ENCODE data around the gene SPTY2D1. TPM values are rescaled to one million over a fixed set of nuclear protein-coding genes. Genes with fewer than 3 reads are reported as not detected.
"Not testable (repeated sequence)": the region's sequence is repeated elsewhere in the genome, so short reads cannot be mapped to it uniquely, and the experiment has no call there.

Gene SPTY2D1, protein sequence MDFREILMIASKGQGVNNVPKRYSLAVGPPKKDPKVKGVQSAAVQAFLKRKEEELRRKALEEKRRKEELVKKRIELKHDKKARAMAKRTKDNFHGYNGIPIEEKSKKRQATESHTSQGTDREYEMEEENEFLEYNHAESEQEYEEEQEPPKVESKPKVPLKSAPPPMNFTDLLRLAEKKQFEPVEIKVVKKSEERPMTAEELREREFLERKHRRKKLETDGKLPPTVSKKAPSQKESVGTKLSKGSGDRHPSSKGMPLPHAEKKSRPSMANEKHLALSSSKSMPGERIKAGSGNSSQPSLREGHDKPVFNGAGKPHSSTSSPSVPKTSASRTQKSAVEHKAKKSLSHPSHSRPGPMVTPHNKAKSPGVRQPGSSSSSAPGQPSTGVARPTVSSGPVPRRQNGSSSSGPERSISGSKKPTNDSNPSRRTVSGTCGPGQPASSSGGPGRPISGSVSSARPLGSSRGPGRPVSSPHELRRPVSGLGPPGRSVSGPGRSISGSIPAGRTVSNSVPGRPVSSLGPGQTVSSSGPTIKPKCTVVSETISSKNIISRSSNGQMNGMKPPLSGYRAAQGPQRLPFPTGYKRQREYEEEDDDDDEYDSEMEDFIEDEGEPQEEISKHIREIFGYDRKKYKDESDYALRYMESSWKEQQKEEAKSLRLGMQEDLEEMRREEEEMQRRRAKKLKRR
- 10 to 100 TPM; 21.7 to 24.5 (median 22.8) TPM for polyA plus RNA-seq (ENCODE audit: insufficient read length in 3 of 3)
- long read RNA-seq, donor 1, result 0 reads
- long read RNA-seq, donor 2, full-length matches to known transcripts, result 1 of 1 reads
- long read RNA-seq, donor 2, partial matches to known transcripts, result 0 of 1 reads
- long read RNA-seq, donor 2, other reads (novel, unspliced or antisense), result 0 of 1 reads
- long read RNA-seq, donor 3, partial matches to known transcripts, result 7 of 8 reads
- long read RNA-seq, donor 3, other reads (novel, unspliced or antisense), result 0 of 8 reads
- long read RNA-seq, donor 4, full-length matches to known transcripts, result 5 of 5 reads
- long read RNA-seq, donor 4, partial matches to known transcripts, result 0 of 5 reads
- long read RNA-seq, donor 4, other reads (novel, unspliced or antisense), result 0 of 5 reads
- long read RNA-seq, donor 5, partial matches to known transcripts, result 5 of 6 reads
- long read RNA-seq, donor 5, other reads (novel, unspliced or antisense), result 0 of 6 reads
- long read RNA-seq, donor 6, full-length matches to known transcripts, result 3 of 3 reads
- long read RNA-seq, donor 6, partial matches to known transcripts, result 0 of 3 reads
- long read RNA-seq, donor 6, other reads (novel, unspliced or antisense), result 0 of 3 reads
- long read RNA-seq, donor 7, partial matches to known transcripts, result 0 of 1 reads
- long read RNA-seq, donor 7, other reads (novel, unspliced or antisense), result 0 of 1 reads
- long read RNA-seq, donor 8, full-length matches to known transcripts, result 1 of 1 reads
- long read RNA-seq, donor 8, partial matches to known transcripts, result 0 of 1 reads
- long read RNA-seq, donor 8, other reads (novel, unspliced or antisense), result 0 of 1 reads
- long read RNA-seq, donor 9, full-length matches to known transcripts, result 2 of 9 reads
- long read RNA-seq, donor 9, partial matches to known transcripts, result 7 of 9 reads
- long read RNA-seq, donor 9, other reads (novel, unspliced or antisense), result 0 of 9 reads
- long read RNA-seq, donor 10, partial matches to known transcripts, result 7 of 7 reads
- long read RNA-seq, donor 10, other reads (novel, unspliced or antisense), result 0 of 7 reads
- long read RNA-seq, donor 11, full-length matches to known transcripts, result 2 of 2 reads
- long read RNA-seq, donor 11, partial matches to known transcripts, result 0 of 2 reads
- long read RNA-seq, donor 11, other reads (novel, unspliced or antisense), result 0 of 2 reads
- long read RNA-seq, donor 12, full-length matches to known transcripts, result 4 of 10 reads
- long read RNA-seq, donor 12, partial matches to known transcripts, result 6 of 10 reads
- long read RNA-seq, donor 12, other reads (novel, unspliced or antisense), result 0 of 10 reads
- long read RNA-seq, donor 13, result 0 reads
- long read RNA-seq, donor 14, result 0 reads
- long read RNA-seq, donor 15, full-length matches to known transcripts, result 2 of 9 reads
- long read RNA-seq, donor 15, partial matches to known transcripts, result 7 of 9 reads
- long read RNA-seq, donor 15, other reads (novel, unspliced or antisense), result 0 of 9 reads
- long read RNA-seq, donor 16, result 0 reads

DNA sequence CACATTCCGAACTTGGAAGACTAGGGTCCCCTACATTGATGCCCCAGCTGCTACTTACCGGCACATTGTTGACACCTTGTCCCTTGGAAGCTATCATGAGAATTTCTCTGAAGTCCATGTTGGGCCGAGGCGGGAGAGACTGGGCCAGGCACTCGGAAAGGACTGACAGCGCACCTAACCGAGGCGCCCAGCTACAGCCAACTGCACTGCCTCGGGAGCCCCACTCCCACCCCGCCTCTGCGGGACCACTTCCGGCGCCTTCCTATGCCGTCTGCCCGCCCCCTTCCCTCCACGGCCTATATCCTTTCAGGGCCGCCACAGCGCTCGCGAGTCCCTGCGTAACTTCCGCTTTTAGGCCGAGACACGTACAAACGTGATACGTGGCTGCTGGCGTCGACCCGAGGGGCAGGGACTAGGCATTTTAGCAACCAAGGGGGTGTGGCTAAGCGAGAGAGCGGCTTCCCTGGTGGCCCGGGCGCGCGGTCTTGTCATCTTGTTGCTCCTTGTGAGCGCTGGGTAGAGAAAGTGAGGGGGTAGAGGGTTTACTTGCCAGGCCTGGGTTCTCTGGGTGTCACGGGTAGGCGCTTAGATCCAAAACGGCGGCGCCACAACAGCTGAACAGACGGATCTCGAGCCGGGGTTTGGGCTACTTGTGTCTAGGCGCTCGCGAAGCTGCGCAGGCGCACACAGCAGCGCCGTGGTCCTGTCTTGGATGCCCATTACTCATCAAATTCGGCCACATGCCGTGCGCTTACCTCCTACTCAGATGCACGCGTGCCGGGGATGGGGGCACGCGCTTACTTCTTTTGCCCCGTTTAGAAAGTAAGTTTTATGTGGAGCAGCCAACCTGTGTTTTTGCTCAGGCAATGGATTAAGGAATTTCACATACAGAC lies at the start of gene SPTY2D1:
SPTY2D1 (minus strand) TSS at position 203 of the 893 bp plus-strand sequence; CDS start at position 118, 85 bp downstream.
- peak; percentile 99 for DNase-seq

DNA sequence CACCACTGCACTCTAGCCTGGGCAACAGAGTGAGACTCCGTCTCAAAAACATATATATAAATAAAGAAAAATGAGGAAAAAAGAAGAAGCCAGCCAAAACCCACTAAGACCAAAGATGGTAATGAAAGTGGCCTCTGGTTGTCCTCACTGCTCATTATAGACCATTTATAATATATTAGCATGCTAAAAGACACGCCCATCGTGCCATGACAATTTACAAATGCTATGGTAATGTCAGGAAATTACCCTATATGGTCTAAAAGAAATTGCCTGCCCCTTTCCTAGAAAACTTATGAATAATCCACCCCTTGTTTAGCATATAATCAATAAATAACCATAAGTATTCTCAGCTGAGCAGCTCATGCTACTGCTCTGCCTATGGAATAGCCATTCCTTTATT lies 48.3 kb upstream of the SPTY2D1 start:
- no peak for DNase-seq

DNA sequence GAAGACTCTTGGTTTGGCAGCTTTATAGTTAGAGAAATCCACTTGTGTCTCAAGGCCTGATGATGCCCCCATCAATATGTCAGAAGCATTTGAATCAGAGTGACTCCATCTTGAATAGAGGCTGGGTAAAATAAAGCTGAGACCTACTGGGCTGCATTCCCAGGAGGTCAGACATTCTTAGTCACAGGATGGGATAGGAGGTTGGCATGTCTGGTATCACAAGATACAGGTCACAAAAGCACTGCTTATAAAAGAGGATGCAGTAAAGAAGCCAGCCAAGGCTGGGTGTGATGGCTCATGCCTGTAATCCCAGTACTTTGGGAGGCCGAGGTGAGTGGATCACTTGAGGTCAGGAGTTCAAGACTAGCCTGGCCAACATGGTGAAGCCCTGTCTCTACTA lies 47.8 kb upstream of the SPTY2D1 start:
- DNase-seq, result not testable (repeated sequence)

DNA sequence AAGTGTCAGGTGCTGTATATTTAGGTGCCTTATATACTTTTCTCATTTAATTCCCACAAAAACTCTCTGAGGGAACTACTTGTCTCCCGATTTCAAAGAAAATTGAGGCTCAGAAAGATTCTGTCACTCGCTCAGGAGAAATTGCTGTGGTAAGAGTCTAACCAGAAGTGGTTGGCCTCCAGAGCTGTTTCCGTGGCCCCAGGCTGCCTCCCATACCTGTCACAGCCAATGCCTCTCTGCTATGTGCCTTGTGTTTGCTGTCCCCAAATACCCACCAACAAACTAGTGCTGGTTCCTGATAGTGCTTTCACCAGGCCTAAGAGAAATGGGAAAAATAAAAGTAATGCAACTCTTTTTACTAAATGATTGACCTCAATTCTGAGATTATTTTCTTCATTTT lies 43.4 kb upstream of the SPTY2D1 start:
- no peak for DNase-seq

DNA sequence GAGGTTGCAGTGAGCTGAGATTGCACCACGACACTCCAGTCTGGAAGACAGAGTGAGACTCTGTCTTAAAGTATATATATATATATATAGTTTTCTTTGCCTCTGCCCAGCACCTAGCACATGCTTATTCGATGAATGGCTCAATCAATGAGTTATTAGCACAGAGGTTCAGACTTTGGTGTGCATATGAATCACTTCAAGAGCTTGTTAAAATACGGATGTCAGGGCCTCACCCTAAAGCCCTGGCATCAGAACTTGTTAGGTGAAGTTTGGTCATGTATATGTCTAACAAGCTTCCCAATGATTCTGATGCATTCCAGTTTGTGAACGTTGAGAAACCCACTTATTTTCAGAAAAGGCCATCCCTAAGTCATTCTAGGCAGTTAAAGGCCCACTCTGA lies 42.7 kb upstream of the SPTY2D1 start:
- no peak for DNase-seq

DNA sequence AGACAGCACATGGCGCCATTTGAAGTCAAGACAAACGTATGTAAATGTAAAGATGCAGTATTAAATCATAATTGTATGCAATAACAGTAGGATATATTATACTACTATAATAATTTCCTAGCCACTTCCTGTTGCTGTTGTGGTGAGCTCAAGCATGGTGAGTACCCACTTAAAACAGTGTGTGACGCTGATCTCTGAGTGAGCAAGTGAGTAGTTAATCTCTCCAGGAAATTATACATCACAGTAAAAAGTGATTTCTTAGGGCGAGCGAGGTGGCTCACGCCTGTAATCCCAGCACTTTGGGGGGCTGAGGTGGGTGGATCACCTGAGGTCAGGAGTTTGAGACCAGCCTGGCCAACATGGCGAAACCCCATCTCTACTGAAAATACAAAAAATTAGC lies 38.1 kb upstream of the SPTY2D1 start:
- DNase-seq, result not testable (repeated sequence)

DNA sequence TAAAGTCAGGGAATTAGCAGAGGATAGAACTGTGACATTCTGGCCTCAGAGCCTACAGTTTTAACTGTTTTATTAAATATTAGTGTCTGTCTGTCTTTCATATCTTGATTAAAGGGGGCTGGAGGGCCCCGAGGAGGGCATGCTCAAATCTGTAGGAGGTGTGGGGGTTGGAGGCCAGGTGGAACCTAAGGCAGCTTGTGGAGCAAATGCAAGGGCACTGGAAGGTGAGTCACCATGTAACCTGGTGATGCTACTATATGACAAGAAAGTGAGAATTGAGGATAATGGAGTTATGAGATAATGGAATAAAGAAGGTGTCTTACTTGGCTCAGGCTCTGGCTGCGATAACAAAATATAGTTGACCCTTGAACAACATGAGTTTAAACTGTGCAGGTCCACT lies 37.1 kb upstream of the SPTY2D1 start:
- DNase-seq, result no peak

DNA sequence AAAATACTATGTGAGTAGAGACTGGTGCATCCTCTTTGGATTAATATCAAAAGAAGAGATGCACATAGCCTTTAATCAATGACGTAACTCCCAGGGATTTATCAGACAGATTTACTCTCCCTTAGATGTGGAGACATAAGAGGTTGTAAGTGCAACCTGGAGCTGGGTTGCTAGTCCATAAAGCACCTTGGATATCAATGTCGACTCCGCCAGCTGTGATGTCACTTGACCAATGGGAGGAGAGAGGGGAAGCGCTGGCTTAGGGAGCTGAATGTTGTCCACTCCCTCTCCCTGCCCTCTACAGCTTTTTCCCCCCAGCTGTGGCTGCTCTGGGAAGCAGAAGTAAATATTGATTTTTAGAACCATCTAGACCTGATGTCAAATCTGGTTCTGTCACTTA lies 35.6 kb upstream of the SPTY2D1 start:
- DNase-seq, result no peak

DNA sequence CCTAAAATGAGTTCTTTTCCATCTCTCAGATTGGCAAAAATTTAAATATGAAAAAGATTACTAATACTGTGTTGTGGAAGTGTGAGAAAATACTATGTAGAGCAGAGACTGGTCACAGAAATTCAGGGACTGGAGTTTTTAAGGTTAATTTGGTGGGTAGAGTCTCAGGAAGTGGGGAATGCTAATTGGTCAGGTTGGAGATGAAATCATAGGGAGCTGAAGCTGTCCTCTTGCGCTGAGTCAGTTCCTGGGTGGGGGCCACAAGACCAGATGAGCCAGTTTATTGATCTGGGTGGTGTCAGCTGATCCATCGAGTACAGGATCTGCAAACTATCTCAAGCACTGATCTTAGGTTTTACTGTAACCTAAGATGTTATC lies 35.1 kb upstream of the SPTY2D1 start:
- DNase-seq, result no peak

DNA sequence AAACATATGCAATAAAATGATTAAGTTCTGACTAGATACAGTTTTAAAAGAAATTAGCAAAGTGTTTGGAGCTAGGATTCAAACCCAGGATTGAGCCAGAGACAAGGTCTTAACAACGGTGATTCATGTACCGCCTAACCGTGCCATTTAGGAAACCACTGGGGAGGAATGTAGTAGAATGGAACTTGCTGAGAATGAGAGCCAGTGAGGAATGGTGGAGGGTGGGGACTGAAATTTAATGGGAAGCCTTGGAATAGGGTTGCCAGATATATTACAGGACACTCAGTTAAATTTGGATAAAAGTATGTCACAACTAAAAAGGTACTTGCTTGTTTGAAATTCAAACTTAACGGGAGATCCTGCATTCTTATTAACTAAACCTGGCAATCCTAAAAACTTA lies 34.0 kb upstream of the SPTY2D1 start:
- no peak for DNase-seq

DNA sequence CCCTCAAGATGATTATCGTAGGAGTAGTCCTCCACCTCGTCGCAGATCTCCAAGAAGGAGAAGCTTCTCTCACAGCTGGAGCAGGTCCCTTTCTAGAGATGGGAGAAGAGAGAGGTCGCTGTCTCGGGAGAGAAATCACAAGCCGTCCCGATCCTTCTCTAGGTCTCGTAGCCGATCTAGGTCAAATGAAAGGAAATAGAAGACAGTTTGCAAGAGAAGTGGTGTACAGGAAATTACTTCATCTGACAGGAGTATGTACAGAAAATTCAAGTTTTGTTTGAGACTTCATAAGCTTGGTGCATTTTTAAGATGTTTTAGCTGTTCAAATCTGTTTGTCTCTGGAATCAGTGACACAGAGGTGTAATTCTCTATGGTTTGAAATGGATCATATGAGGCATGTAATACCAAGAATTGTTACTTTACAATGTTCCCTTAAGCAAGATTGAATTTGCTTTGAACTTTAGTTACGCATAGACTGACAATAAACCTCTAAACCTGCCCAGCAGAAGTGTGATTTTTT lies 31.3 kb upstream of the SPTY2D1 start:
- not testable (repeated sequence) for DNase-seq

DNA sequence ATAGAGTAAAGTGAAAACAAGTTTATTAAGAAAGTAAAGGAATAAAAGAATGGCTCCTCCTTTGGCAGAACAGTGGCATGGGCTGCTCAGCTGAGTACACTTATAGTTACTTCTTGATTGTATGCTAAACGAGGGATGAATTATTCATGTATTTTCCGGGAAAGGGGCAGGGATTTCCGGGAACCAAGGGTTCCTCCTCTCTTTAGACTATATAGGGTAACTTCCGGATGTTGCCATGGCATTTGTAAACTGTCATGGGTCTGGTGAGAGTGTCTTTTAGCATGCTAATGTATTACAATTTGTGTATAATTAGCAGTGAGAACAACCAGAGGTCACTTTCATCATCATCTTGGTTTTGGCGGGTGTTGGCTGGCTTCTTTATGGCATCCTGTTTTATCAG lies 23.5 kb upstream of the SPTY2D1 start:
- DNase-seq, result no peak

DNA sequence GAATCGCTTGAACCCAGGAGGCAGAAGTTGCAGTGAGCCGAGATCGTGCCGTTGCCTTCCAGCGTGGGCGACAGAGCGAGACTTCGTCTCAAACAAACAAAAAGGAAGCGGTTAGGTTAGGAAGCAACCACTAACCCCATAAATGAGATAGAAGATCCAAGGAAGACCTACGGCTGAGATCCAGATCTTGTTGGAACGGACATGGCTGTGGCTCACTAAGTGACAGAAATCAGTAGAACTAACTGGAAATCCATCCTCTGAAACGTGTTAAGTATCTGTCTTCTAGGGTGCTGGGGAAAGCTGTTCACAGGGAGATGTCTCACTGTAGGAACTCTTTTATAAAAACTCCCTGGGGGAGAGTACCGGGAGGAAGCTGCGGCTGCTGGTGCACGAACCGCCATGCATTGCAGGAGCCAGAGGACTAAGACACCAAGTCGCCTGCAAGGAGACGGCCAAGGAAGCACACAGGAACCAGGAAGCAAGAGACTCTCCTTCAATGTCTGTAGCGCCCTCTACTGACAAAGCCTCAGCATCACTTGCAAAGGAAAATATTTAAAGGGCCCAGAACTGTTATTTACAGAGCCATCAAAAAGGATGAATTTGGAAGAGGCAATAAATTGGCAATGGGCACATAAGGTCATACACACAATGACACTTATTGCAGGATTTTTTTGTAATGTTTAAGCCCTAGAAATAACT lies 16.9 kb upstream of the SPTY2D1 start:
- no peak for DNase-seq

DNA sequence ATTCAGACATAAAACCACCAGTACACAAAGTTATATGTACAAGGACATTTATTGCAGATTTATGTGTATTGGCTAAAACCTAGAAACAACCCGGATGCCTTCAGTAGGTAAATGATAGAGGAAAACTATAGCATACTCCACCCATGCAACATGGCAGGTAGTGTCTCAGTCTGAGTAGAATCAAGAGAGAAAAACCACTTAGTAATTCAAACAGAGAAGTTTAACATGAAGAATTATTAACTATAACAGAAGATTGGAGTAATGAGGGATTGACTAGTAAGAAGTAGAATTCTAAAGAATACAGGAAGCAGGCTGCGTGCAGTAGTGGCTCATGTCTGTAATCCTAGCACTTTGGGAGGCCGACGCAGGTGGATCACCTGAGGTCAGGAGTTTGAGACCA lies 16.2 kb upstream of the SPTY2D1 start:
- no peak for DNase-seq

DNA sequence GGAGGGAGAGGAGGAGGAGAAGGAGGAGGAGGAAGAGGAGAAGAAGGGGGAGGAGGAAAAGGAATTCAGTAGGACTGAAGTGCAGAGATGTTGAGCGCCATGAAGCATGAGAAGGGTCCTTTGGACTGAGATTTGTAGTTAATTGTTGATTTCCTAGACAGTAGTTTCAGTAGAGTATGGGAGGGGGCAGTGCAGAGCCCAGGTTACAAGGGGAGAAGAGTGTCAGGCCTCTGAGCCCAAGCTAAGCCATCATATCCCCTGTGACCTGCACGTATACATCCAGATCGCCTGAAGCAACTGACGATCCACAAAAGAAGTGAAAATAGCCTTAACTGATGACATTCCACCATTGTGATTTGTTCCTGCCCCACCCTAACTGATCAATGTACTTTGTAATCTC lies 8.9 kb upstream of the SPTY2D1 start:
- DNase-seq, result not testable (repeated sequence)

DNA sequence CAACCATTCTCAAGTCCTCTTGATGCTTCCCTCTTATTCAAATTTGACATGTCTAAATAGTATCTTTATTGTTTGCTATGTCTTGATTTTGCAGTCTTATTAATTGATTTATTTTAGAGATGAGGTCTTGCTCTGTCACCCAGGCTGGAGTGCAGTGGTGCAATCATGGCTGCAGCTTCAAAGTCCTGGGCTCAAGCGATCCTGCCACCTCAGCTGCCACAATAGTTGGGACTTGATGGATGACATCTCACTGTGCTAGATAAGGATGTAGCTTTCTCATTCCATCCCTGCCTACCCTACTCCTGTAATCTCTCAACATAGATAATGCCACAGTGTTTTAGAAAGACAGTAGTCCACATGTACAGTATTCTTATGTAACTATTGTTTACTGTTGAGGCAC lies 7.5 kb upstream of the SPTY2D1 start:
- no peak for DNase-seq

DNA sequence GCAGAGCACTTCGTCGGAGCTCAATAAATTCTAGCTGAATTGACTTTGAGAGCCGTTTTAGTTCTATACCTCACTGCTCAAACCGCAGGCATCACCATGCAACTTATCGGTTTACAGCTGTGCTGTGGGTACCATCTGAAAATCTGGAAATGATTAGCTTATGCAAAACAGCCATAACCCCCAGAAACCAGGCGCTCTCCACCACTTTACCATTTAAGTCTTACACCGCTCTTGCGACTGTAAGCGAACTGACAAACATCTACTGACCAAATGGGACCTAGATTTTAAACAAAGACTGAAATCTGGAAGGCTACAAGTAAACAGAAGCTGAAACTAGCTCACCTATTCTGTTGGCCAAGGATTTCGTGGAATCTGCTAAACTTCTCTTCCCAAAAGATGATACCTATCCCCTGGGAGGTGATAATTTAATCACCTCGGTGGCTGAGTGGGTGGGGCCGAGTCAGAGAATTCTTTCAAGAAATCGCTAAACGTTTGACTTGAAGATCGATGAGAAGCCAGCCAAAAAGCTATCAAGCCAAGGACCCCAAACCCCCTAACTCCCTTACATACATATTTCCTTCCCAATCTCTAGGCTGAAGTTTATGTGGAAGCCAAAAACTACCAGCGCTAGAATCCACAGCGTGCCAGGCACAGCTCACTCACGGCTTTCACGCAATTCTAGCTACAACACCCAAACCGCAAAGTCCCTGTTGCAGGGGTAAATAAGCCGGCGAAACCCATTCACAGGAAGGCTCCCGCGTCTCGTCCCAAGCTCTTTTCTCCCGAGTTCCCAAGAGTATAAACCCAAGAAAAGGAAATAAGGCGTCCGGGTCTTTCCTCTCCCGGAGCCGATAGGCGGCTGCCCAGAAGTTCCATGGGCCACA lies 644 bp downstream of the SPTY2D1 start:
- no peak for DNase-seq
